GM11168 (cell line): Measurements from ENCODE around the gene FBXO40.
"Not testable (repeated sequence)": the region's sequence is repeated elsewhere in the genome, so short reads cannot be mapped to it uniquely, and the experiment has no call there.

Experiments used
- in situ Hi-C: fragments of 300-500 bp; cut with MboI; formaldehyde crosslinking; loops from one replicate; pipeline ENCODE4 v1.12.0; 2022; ENCODE audit warnings: low sequenced_read_pairs; ENCODE audit not compliant: unreplicated experiment

Gene FBXO40, protein sequence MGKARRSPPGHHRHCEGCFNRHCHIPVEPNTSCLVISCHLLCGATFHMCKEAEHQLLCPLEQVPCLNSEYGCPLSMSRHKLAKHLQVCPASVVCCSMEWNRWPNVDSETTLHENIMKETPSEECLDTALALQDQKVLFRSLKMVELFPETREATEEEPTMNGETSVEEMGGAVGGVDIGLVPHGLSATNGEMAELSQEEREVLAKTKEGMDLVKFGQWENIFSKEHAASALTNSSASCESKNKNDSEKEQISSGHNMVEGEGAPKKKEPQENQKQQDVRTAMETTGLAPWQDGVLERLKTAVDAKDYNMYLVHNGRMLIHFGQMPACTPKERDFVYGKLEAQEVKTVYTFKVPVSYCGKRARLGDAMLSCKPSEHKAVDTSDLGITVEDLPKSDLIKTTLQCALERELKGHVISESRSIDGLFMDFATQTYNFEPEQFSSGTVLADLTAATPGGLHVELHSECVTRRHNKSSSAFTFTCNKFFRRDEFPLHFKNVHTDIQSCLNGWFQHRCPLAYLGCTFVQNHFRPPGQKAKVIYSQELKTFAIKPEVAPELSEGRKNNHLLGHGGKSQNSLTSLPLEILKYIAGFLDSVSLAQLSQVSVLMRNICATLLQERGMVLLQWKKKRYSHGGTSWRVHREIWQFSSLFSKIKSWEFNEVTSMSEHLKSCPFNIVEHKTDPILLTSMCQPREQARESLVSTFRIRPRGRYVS

DNA sequence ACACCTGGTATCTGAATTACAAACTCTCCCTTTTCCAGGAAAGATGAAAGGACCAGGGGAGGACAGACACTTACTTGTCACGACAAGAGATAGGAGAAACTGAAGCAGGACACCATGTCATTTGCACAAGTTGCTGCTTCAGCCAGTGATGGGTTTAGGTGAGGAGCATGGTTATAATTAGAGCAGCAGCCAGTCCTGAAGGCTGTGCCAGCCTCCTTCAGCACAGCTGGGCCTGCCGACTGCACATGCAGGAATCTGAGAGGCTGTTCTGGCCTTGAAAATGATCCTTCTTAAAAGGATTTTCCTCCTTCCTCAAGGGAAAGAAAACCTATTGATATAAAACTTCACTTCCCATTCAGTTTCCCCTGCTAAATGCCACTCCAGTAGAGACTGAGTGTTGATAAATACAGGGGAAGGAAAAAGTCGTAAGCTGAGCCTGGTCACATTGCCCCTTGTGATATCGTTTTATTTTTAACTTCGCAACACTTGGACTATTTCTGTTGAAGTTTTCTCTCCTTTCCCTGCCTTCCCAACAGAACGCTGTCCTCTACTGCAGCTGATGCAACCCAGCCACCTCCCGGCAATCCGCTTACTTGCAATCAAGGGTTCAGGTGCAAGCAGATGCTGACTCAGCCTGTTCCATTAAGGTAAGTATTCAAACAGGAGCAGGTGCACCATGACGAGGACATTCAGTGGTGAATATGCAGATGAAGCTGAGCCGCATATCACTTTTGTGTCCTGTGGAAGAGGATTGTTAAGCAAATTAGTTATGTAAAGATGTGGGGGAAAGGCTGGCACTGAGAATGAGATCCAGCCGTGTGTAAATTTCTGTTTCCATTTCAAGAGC lies at the start of gene FBXO40:
Gene FBXO40 (plus strand): TSS at position 524 of the 847 bp plus-strand sequence. CDS start 27,197 bp downstream, outside the sequence.
- in situ Hi-C loops: no loop called here

DNA sequence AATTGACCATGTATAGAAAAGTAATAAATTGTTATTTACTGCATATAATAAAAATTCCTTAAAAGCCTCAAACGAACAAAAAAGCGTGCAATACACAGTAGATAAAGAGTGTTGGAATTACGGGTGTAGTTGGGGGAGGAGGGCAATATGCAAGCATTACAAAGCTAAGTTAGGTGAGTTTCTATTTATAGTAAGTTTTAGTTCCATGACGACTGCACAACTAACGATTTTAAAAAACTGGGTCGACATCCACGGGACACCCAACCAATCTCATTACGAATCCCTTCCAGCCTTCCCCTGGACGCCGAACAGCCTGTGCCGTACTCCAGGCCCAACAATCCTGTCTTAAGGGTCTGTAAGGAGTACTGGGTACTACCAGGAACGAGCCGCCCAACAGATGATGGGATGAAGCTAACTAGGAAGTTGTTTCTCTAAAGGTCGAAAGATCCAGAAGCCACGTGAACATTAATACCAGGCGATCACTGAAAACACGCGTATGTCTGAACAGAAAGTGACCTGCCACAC lies 48.1 kb upstream of the FBXO40 start:
- in situ Hi-C loops: loop anchor here (10.0 to 25.0 kb wide), 2 partner anchors 550 to 717 kb away; no protein-coding TSS in a partner anchor

DNA sequence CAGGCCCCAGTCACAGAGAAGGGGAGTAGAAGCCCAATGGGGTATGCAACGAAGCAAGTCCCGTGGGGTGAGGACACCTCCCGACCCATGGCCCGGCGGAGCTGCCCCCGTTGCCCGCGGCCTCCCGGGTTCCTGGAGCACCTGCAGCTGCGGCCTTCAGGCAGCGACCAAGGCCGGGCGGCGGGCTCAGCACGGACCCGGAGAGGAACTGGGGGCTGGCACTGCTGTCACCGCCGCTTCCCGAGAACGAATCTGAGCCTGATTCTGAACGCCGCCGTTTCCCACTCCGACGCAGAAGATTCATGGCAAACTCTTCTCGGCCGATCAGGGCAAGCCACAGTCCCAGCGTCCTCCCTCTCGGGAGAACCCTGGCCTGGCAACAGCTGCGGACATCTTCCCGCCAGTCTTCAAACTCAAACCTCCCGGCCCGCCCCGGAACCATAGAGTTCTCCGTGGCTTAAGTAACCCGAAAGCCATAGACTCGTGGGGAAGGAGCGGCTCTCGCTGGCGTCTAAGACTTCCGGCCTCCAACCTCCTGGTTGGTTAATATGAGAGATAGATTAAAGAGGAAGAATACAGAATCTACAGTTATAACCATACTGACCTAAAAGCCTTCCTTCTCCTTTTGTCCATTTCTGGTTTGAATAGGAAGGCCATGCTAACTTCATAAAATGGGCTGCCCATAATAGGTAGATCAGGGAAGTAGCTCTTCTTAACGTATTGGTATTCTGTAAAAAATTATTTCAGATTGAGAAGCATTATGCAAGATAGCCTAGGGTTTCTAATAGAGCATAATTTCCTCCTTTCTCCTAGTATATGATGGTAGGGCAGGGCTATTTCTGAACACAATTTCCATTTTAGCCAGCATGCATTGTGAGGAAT lies 47.4 kb upstream of the FBXO40 start, which contains the start of gene POLQ:
Gene POLQ (minus strand): TSS at position 415 of the 882 bp plus-strand sequence. CDS start 111 bp downstream, at position 304.
- in situ Hi-C loops: loop anchor here (10.0 to 25.0 kb wide), 2 partner anchors 549 to 716 kb away; no protein-coding TSS in a partner anchor

DNA sequence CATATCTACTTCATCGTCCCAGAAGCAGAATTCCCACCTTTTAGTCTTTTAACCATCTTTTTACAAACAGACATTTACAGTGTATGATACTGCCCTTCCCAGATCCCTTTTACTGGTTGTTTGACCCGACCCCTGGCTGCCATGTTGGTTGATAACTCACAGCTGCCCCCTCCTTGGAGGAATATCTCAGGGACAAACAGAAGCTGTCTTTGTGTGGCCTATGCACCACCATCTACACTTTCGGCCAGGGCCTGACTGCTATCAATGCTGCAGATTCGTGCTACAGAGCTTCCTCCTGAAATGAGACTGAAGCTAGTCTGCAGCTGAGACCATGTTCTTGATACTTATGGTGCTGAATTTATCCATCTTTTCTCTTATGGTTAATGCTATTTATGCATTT lies 40.8 kb upstream of the FBXO40 start:
- in situ Hi-C loops: no loop called here

DNA sequence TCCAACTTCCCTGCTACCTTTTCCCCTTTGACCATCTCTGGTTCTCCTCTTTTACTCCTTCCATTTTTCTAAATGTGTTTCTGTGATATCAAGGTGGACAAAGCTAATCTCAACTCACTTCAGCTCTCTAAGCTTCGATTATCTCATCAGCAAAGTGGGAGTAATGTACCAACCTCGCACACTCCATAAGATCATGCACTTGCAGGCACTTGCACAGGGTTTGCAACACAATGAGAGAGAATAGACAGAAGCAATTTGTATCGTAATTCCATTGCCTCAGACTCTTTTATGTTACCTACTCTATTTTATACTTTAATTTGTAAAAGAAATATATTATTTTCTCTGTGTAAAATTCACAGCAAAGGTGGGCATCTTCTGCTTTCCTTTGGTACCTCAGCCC lies 40.4 kb upstream of the FBXO40 start:
- in situ Hi-C loops: no loop called here

DNA sequence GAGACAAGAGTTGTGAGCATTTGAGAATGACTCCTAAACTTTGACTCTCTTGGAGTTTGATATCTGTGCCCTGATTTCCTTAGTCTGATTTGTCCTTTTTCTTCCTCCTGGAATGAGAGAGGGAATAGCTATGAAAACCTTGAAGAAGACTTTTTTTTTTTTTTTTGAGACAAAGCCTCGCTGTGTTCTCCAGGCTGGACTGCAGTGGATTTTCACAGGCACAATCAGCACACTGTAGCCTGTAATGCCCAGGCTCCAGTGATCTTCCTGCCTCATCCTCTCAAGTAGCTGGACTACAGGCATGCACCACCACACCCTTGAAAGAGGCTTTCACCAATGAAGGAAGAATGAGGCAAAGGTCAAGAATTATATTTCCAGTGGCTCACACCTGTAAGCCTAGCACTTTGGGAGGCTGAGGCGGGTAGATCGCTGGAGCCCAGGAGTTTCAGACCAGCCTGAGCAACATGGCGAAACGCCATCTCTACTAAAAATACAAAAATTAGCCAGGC lies 35.7 kb upstream of the FBXO40 start:
- in situ Hi-C loops: no loop called here

DNA sequence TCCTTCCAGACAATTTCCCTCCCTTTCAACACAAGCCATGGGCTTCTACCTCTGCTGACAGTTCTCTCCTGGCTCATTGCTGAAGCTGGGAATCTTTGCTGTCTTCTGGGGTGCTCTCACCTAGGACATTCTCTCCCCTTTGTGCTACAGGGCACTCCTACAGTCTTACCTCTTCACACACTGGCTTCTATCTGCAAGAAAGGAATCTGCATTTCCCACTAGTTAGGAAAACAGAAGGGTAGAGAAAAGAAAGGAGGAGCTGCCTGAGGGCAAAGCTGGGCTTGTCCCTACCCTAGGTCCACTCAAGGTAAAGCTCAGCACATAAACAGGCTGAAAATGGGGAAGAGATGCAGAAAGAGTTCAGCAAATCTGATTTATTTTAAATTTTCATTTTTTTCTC lies 31.0 kb upstream of the FBXO40 start:
- in situ Hi-C loops: no loop called here

DNA sequence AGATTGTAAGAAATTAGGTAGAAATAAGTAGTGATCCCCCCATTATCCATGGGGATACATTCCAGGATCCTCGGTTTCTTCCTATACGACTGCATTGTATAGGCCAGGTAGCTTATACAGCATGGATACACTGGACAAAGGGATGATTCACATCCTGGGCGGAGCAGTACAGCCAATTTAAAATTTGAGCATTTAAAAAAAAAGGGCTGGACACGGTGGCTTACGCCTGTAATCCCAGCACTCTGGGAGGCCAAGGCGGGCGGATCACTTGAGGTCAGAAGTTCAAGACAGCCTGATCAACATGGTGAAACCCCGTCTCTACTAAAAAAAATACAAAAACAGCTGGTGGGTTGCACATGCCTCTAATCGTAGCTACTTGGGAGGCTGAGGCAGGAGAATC lies 26.4 kb upstream of the FBXO40 start:
- in situ Hi-C loops: no loop called here

DNA sequence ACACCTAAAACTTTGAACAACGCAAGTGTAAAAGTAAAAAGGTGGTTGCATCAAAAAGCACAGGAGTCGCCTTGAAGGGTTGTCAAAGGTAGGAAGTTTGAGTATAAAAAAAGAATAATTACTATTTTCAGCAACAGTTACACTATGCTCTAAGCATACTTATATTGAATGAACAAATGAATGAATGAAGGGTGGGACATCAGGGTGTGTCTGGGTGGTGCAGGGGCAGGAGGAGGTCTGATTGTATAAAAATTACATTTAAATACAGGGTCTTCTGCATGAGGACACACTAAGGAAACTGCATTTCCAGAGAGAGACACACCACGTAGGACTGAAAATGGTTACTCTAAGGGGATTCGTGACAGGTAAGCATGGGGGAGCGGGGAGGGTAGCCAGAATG lies 25.5 kb upstream of the FBXO40 start, which contains the start of gene ARGFX:
Gene ARGFX (plus strand): TSS at position 301 of the 400 bp plus-strand sequence. CDS start 2,765 bp downstream, outside the sequence.
- in situ Hi-C loops: no loop called here

DNA sequence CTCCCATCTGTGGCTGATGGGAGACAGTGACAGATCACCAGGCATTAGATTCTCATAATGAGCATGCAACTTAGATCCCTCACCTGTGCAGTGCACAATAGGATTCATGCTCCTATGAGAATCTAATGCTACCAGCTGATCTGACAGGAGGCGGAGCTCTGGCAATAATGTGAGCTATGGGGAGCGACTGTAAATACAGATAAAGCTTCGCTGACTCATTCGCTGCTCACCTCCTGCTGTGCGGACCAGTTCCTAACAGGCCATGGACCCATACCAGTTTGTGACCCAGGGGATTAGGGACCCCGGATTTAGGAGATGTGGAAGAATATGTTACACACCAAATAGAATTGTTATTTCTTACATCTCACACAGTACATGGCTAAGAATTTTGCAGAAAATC lies 18.7 kb upstream of the FBXO40 start:
- in situ Hi-C loops: no loop called here

DNA sequence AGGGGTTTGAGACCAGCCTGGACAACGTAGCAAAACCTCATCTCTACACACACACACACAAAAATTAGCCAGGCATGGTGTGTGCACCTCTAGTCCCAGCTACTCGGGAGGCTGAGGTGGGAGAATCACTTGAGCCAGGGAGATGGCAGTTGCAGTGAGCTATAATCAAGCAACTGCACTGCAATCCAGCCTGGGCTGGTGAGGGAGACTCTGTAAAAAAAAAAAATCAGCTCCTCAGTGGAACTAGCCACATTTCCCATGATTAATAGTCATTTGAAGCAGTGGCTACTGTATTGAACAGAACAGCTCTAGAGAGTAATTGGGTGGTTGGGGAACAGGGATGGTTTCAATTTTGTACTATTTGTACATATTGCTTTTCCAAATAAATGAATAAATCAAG lies 11.5 kb upstream of the FBXO40 start:
- in situ Hi-C loops: no loop called here

DNA sequence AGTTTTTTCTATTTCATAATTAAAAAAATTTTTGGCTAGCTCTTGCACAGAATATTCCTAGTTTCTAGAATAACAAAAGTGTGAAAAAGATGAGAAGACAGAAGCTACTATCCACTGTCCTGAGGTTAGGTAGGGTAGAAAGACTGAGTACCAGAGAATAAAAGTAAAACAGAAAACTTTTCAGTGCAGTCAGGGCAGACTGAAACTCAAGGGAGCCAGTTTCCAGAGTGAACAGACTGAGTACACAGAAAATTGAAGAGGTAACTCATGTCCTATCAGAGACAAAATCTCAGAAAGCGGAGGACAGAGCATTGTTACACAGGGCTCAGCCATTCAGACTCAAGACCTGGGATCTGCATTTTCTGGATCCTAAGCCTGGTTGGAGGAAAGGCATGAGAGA lies 8.8 kb upstream of the FBXO40 start:
- in situ Hi-C loops: no loop called here

DNA sequence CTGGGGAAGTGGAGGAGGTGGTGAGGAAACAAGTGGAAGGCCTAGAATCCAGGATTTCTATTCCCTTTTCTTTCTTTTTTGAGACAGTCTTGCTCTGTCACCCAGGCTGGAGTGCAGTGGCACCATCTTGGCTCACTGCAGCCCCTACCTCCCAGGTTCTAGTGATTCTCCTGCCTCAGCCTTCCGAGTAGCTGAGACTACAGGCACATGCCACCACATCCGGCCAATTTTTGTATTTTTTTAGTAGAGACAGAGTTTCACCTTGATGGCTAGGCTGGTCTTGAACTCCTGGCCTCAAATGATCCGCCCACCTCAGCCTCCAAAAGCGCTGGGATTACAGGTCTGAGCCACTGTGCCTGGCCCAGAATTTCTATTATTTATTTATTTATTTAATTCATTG lies 627 bp downstream of the FBXO40 start:
- in situ Hi-C loops: not testable (repeated sequence)

DNA sequence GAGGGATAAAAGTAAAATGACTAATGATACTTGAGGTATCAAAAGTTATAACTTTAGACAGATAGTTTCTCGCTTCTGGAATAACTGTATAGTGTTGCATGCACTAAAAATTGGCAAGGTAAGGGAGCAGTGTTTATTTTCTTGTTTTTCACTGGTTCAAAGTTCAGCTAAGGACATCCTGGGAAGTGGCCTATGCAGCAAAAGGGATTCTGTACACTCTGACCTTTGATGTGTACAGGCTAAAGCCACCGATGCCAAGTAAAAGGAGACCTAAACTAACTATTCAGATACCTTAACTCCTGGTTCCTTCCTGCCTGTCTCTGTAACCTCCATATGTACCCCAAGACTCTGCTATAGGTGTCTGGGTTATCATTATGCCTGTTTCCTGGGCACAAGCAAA lies 1.7 kb downstream of the FBXO40 start:
- in situ Hi-C loops: no loop called here

DNA sequence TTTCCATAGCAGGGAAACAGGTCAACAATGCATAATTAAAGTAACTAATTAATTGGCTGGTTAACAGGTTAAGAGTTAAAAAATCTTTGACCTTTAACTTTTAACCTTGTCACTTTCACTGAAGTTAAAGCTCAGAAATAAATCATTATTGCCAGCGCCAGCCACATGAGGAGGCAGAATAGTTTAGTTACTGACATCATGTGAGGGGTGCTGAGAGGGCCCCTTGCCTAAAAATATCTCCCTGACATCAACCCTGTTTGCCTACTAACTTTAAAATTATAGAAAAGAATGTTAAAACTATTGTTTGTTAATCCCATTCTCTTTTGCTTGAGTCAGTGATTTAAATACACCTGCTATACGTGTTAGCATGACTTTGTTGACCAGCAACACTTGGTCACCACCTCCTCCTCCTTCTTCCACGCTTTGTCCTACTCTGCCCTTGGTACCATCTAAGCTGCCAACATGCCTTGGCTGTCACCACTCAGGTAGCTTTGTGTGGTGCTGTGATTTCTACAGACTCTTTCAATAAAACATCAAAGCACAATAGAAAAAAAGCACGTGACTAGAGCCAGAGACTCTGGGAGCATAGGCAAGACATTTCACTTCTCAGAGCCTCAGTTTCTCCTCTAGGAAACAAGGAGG lies 2.7 kb downstream of the FBXO40 start:
- in situ Hi-C loops: no loop called here

DNA sequence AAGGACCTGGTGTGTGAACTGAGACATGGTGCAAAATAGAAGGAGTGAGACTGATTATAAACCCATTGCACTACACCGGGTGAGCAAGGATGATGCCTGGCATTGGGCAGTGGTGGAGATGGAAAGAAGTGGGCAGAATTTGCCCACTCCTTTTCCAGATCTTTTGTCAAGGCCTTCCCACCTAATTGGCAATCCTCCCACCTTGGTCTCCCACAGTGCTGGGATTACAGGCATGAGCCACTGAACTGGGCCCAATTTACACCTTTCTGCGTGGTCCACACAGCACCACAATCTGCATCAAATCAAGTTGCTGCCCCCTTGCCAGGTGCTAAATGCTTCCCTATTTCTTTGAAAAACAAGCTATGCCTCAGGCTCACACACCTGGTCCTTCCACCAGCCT lies 5.4 kb downstream of the FBXO40 start:
- in situ Hi-C loops: no loop called here

DNA sequence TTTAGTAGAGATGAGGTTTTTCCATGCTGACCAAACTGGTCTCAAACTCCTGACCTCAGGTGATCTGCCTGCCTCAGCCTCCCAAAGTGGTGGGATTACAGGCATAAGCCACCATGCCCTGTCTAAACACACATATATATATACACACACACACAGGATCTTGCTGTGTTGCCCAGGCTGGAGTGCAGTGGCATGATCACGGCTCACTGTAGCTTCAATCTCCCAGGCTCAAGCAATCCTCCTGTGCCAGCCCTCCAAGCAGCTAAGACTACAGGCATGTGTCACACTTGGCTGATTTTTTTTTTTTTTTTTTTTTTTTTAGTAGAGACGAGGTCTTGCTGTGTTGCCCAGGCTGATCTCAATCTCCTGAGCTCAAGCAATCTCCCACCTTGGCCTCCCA lies 6.7 kb downstream of the FBXO40 start:
- in situ Hi-C loops: not testable (repeated sequence)

DNA sequence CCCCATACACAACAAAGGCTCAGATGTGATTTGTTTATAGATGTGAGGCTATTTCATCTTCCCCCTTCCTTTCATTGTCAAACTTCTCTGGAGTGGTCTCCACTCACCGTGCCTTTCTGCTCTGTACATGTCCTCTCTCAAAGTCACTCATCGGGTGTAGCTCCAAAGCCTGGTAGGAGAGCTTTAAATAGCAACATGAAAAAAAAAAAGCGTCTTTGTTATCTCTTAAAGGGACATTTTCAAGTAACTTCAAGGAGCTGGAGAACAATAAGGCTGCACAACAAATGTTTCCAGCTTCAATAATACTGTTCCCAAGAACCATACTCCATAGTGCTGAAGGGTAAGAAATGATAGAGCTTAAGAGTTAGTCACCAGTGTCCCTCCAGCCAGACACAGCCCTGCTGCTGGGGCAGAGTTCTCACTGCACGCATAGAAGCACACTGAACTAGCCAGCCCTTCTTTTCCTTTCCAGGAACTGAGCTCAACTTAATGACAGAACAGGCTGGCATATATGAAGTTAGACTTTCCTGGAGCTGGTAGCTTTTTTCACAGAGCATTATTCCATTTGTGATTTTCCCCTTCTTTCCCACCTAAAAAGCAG lies 8.1 kb downstream of the FBXO40 start:
- in situ Hi-C loops: no loop called here
